HG03460 (cell line): ENCODE results near the gene TAP2.
A peak's percentile ranks its signal among the peaks of the same experiment; 100 is the strongest.
"Not testable (repeated sequence)": the region's sequence is repeated elsewhere in the genome, so short reads cannot be mapped to it uniquely, and the experiment has no call there.

Experiments used
- ATAC-seq: cut with Tn5 transposase; IDR thresholded peaks from one replicate; pipeline ENCODE4 v1.9.1; 2021; ENCODE audit not compliant: unreplicated experiment

TAP2 gene

DNA sequence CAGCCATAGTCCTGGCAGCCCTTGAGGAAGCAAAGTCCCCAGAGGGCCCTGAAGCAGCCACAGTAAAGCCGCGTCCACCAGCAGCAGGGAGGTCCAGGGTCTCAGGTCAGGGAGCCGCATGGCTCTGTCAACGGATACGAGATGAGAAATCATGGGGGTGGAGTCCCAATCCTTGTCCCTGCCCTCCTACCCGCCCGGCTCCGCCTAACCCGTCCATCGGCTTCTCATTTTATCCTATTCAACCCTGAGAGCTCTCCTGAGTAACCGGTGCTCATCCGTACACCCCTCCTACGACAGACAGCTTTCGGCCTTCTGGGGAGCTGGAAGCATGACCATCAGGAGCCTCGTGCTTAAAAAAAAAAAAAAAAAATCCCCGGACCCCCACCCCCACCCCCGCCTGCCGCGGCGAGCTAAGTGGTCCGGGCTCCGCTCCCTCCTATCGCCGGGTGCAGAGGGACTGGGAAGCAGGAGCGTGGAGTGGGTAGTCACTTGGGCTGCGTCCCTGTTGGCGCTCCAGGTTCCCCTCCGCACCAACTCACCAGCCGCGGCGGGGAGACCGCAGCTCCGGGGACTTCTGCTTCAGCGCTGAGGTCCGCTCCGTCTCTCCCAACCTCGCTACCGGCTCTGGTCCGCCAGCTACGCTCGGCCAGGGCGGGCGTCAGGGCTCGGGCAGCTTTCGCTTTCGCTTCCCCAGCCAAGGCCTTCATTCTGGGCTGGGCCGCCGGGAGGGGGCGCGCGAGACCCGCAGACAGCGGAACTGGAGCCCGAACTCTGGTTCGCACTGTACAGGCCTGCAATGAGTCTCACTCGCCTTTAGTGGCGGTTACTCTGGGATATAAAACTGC lies at the start of gene TAP2:
Gene TAP2 (minus strand): TSS at position 626 of the 845 bp plus-strand sequence. CDS start 506 bp downstream, at position 120.
- ATAC-seq, result peak; percentile 68

GRCh38 chr6:32887616-32888015 lies 49.1 kb upstream of the TAP2 start:
- ATAC-seq, result no peak

GRCh38 chr6:32886681-32887383 lies 48.3 kb upstream of the TAP2 start:
- ATAC-seq, result no peak

GRCh38 chr6:32885698-32886286 lies 47.3 kb upstream of the TAP2 start:
- no peak for ATAC-seq

GRCh38 chr6:32883789-32884188 lies 45.2 kb upstream of the TAP2 start:
- ATAC-seq, result no peak

GRCh38 chr6:32882879-32883250 lies 44.3 kb upstream of the TAP2 start:
- no peak for ATAC-seq

GRCh38 chr6:32880962-32881361 lies 42.4 kb upstream of the TAP2 start:
- not testable (repeated sequence) for ATAC-seq

DNA sequence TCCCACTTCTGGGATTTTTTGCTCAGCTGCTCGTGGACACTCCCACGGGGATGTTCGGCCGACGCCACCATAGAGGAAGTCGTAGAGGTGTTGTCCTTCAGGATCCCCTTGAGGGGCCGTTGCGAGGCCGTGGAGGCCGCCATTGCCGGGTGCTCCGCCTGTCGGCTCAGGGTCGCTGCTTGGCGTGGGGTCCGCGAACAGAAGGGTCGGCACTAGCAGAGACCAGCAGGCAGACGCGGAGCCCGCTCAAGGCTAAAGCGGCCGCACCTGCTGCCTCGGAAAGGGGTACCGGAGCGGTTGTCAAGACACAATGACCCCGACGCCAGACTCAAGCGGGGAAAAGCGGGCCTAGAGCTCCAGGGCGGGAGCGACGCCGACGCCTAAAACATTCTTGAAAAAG lies 41.2 kb upstream of the TAP2 start:
- no peak for ATAC-seq

- no peak for ATAC-seq
Measured at GRCh38 chr6:32876603-32877002, 38.1 kb upstream of the TAP2 start.

GRCh38 chr6:32873947-32874346 lies 35.4 kb upstream of the TAP2 start:
- ATAC-seq, result not testable (repeated sequence)

- ATAC-seq, result no peak
Measured at GRCh38 chr6:32868257-32868788, 29.8 kb upstream of the TAP2 start.

GRCh38 chr6:32867554-32868256 lies 29.2 kb upstream of the TAP2 start:
- peak; percentile 11 for ATAC-seq

DNA sequence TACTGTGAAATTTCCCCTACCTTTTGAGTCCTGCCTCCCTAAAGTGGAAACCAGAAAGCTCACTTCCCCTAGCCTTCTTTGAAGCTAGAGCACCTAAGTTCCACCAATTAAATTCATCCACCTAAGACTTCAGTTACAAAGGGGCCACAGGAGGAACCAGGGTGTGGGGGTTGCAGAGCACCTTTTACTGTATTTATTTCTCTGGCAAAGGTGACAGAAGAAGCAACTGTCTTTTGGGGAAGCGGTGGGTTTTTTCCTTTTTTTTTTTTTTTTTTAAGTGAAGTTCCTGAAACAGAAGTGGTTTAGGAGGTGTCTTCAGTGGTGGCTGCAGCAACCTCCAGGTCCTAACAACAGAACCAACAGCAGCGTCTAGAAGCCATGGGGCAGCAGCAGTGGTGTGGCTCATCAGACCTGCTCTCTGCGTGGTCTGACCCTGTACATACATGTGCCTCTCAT lies 28.5 kb upstream of the TAP2 start:
- ATAC-seq, result peak; percentile 63

DNA sequence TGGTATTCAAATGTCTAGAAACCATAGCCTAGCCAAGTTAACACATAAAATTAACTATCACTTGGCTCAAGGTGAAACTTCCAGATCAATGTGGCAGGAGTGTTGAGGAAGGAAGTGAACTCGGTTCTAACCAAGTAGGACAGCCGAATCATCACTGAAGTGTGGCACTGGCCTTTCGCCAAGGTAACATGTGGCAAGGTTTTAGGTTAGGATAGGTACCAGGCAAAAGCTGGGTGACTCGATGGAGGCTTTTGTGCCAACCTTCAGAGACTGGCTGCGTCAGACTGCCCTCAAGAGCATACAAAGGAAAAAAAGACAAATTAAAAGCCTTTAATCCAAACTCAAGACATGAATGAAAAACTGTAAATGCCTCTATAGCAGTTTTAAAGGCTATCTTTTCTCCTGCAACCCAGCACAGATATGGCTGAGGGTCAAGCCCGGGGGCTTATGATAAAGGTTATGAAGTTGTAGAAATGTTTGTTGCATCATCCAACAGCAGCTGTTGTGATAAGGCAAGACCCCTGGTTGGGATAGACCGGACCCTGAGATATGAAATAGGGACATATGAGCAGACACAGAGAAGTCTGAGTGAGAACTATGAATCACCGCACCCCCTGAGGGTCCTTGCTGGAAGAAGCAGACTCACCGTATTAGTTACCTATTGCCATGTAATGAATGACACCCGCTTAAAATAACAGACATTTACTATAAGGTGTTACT lies 27.3 kb upstream of the TAP2 start:
- no peak for ATAC-seq

GRCh38 chr6:32862725-32863124 lies 24.2 kb upstream of the TAP2 start:
- no peak for ATAC-seq

GRCh38 chr6:32860674-32861073 lies 22.1 kb upstream of the TAP2 start:
- ATAC-seq, result no peak

- ATAC-seq, result no peak
Measured at GRCh38 chr6:32858194-32858593, 19.7 kb upstream of the TAP2 start.

GRCh38 chr6:32857156-32857891 lies 18.8 kb upstream of the TAP2 start:
- ATAC-seq, result no peak

- no peak for ATAC-seq
Measured at GRCh38 chr6:32855467-32856174, 17.1 kb upstream of the TAP2 start.
